Activated CD4-positive, alpha-beta T cell treated with anti-CD3 and anti-CD28 coated beads for 36 hours (primary cell): ENCODE results near the gene ATOH8. TPM values are rescaled to one million over a fixed set of nuclear protein-coding genes. Genes with fewer than 3 reads are reported as not detected.
"Not testable (repeated sequence)": the region's sequence is repeated elsewhere in the genome, so short reads cannot be mapped to it uniquely, and the experiment has no call there.

Experiments
- ATAC-seq: fragments of 200-7000 bp; cut with Tn5 transposase; one replicate; pipeline ENCODE4 v1.10.0; 2021; ENCODE audit warnings: mild to moderate bottlenecking, moderate library complexity
- CTCF ChIA-PET: fragments of 350-600 bp; sonication (Branson Sonifier 250); formaldehyde crosslinking; loops from one replicate; lab custom pipeline; 2021; ENCODE audit warnings: antibody characterized with exemption; lab: Charles Lee
- POLR2A ChIA-PET: fragments of 350-600 bp; sonication (Branson Sonifier 250); formaldehyde crosslinking; loops from one replicate; lab custom pipeline; 2021; ENCODE audit warnings: antibody characterized with exemption, inconsistent platforms; lab: Charles Lee
- DNase-seq: peaks from one replicate; pipeline ENCODE4 v3.0.0-alpha.2; 2020
- H3K27ac Mint-ChIP-seq: one replicate; pipeline ENCODE4 v1.8.0; 2021; ENCODE audit warnings: mixed read lengths
- H3K27me3 Mint-ChIP-seq: one replicate; pipeline ENCODE4 v1.8.0; 2021; ENCODE audit warnings: mixed read lengths
- H3K36me3 Mint-ChIP-seq: one replicate; pipeline ENCODE4 v1.8.0; 2021; ENCODE audit warnings: low read depth, mixed read lengths
- H3K4me1 Mint-ChIP-seq: one replicate; pipeline ENCODE4 v1.8.0; 2021; ENCODE audit warnings: mixed read lengths
- H3K4me3 Mint-ChIP-seq: one replicate; pipeline ENCODE4 v1.8.0; 2021; ENCODE audit warnings: mild to moderate bottlenecking, moderate library complexity, mixed read lengths
- H3K9me3 Mint-ChIP-seq: one replicate; pipeline ENCODE4 v1.8.0; 2021; ENCODE audit warnings: low read depth, mixed read lengths
- intact Hi-C, 2 experiments: fragments of 100-400 bp; cut with DNase I in 1 of 2; cut with micrococcal nuclease in 1 of 2; formaldehyde crosslinking; loops; one replicate each; pipeline versions ENCODE4 v1.14.2 to v1.15.1; 2022 to 2024; cut with DNase I, micrococcal nuclease
- total RNA-seq, 2 experiments: library from RNA; stranded (reverse); gene quantifications; one replicate each; pipeline ENCODE4 v1.2.3, GENCODE V29; 2021

The ATOH8 gene
- total RNA-seq, 2 experiments from 2014 or later, result not detected

DNA sequence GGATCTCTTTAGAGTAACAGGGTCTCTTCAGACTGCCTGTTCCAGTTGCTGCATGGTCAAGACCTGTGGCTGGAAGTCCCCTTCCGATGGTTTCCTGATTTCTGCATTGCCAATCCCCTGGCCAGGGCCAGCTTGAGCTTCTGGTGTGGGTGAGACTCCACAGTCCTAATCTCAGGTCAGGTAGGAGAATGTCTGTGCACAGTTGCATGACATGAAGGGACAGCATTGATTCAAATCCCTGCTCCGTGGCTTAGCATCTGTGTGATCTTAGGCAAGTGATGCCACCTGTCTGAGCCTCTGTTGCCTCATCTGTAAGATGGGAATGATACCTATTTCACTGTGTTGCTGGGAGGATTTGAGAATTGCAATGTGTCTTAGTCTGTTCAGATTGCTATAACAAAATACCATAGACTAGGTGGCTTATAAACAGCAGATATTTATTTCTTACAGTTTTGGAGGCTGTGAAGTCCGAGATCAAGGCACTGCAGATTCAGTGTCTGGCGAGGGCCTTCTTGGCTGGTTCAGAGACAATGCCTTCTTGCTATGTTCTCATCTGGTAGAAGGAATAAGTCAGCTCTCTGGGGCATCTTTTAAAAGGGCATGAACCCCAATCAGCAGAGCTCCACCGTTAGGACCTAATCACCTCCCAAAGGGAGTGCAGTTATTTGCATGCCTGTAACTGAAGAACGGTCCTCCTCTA is 66.2 kb downstream of the ATOH8 start:
- Mint-ChIP-seq H3K36me3 (no peaks in the 10 kb centered on the region), H3K4me3 (no peak overlapping the region), H3K27me3 (no peaks in the 10 kb centered on the region), H3K9me3 (no peaks in the 10 kb centered on the region), H3K27ac (no peak overlapping the region), H3K4me1 (no peaks in the 10 kb centered on the region)
- ChIA-PET POLR2A (interaction anchor here (0.6 kb wide), 1 partner anchor 86 kb away, joined by 3 read pairs; no protein-coding TSS in a partner anchor), CTCF (interaction anchor here (0.6 to 1.8 kb wide), 4 partner anchors 91 to 573 kb away, joined by 3 to 6 read pairs (median 3); no protein-coding TSS in a partner anchor)
- no peak for ATAC-seq
- intact Hi-C loops, result no loop called here
- DNase-seq, result no peak

DNA sequence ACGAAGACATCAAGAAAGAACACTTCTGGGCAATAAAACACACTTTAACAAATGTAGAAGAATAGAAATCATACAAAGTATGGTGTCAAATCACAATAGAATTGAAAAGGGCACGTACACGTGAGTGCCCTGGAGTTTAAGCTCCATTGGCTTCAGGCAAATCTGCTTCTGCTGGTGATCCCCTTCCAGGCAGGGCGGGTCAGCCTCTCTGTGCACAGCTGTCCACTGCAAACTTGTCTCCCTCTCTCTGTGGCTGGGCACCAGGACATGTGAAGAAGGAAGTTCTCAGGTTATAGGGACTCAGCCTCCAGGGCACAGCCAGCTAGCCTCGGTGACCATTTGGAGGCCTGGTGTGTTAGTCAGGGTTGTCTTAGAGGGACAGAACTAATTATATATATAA is 69.0 kb downstream of the ATOH8 start:
- no peaks in the 10 kb centered on the region for H3K36me3 Mint-ChIP-seq
- intact Hi-C loops, result no loop called here
- POLR2A ChIA-PET, result no interaction called here
- H3K27me3 Mint-ChIP-seq, result no peaks in the 10 kb centered on the region
- no peak for ATAC-seq
- CTCF ChIA-PET, result interaction anchor here (0.7 to 7.2 kb wide), 4 partner anchors 9 to 73 kb away, joined by 3 to 71 read pairs (median 6); partner anchors contain the start of gene ST3GAL5
- H3K4me1 Mint-ChIP-seq, result peaks cover 5% of the 10 kb centered on the region
- no peaks in the 10 kb centered on the region for H3K9me3 Mint-ChIP-seq
- no peak overlapping the region for H3K4me3 Mint-ChIP-seq
- H3K27ac Mint-ChIP-seq, result no peak overlapping the region
- no peak for DNase-seq

DNA sequence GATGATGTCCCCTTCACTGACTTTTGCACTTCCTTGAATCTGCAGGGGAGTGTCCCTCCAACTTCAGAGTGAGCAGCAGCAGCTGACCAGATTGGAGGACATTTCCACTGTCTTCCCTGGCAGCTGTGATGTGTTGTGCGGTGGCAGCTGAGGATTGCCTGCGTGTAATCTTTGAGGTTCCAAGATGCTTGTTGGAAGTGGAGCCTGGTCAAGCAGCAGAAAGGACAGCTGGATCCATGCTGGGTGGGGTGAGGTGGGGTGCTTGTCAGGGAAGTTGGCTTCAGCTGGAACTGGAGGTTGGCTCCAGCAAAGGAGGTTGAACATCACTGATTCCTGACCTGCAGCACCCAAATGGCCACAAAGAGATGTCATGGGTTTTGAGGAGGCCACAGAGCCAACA is 70.2 kb downstream of the ATOH8 start:
- H3K27me3 Mint-ChIP-seq, result no peaks in the 10 kb centered on the region
- no peaks in the 10 kb centered on the region for H3K36me3 Mint-ChIP-seq
- H3K4me3 Mint-ChIP-seq, result no peak overlapping the region
- ChIA-PET POLR2A (no interaction called here), CTCF (interaction anchor here (0.6 to 7.2 kb wide), 9 partner anchors 10 to 256 kb away, joined by 3 to 71 read pairs (median 3); partner anchors contain the start of gene ST3GAL5)
- H3K27ac Mint-ChIP-seq, result no peak overlapping the region
- no peaks in the 10 kb centered on the region for H3K9me3 Mint-ChIP-seq
- DNase-seq (no peak), ATAC-seq (no peak)
- H3K4me1 Mint-ChIP-seq, result peaks cover 9% of the 10 kb centered on the region
- intact Hi-C loops, result no loop called here

DNA sequence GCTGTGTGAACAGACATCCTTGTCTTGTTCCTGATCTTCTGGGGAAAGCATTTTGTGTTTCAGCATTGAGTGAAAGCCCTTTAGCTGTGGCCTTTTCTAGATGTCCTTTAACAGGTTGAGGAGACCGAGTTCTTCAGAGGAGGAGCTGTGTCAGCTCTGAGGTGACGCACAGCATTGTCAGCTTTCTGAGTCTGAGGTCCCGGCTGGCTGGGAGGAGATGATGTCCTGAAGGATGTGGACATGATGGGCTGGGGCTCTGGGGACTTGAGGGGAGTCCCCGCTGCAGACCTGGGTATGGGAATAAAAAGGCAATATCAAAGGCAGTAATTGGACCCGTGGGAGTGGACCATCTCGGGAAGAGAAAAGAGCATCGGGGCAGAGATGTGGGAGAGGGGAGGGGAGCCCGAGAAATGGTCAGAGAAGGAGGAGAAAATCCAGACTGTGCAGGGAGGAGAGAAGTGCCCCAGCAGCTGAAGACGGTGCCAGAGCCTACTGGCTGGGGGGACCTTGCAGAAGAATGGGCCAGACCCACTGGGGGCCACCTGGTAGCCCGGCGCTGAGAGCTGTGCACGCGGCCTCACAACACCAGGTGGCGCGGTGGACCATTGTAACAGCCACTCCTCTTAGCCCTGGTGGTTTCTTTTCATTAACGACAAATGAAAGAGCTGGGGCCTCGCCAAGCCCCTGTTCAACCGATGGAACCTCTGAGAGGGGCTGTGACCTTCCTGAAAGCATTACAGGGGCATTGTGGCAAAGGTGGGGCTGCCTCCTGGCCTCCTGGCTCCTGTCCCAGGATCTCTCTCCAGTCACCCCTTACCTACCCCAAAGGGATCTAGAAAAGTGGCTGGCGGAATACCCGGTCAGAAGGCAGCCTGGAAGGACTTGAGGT is 73.4 kb downstream of the ATOH8 start:
- no peaks in the 10 kb centered on the region for H3K36me3 Mint-ChIP-seq
- H3K4me1 Mint-ChIP-seq, result peaks cover 15% of the 10 kb centered on the region
- H3K27me3 Mint-ChIP-seq, result no peaks in the 10 kb centered on the region
- intact Hi-C loops, result loop anchor here (1.0 kb wide), 5 partner anchors 62 to 279 kb away; partner anchors contain the start of gene PTCD3 (in 1 of the 2)
- POLR2A ChIA-PET, result interaction anchor here (0.7 to 1.4 kb wide), 3 partner anchors 13 to 279 kb away, joined by 3 to 5 read pairs (median 4); partner anchors contain the start of genes POLR1A and PTCD3
- H3K27ac Mint-ChIP-seq, result peak overlapping the region; percentile 10
- peak; percentile 90 for DNase-seq
- H3K4me3 Mint-ChIP-seq, result no peak overlapping the region
- H3K9me3 Mint-ChIP-seq, result no peaks in the 10 kb centered on the region
- ATAC-seq, result peak; percentile 93
- CTCF ChIA-PET, result interaction anchor here (0.6 to 7.2 kb wide), 48 partner anchors 8 to 946 kb away, joined by 3 to 73 read pairs (median 4); partner anchors contain the start of genes POLR1A, PTCD3 and ST3GAL5

DNA sequence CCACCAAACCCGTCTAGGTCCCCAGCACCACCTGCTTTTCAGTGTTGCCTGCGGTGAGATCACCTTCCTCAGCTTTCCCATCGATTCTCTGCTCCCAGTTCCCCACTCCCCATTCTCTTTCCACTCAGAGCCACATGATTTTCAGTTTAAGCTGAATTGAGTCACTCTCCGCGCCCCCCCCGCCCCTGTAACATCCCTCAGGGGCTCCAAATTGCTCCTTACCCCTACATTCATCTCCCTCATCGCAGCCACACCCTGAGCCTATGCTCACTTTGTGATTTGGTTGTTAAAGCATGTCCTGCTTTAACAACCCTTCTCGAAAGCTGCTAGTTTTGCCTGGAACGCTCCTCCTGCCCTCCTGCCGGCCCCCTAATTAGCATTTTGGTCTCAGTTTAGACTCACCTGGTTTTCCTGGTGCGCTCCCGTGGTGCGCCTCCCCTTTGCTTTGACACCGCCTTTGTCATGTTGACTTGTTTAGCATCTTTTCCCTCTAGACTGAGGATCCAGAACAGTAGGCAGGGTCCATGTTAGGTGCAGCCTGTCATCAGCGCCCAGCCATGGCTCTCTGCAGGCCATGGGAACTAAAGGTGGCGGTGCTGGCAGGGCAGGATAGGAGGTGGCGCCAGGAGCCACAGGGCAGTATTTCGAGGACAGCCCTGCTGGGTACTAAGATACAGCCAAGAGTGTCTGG is 74.2 kb downstream of the ATOH8 start:
- ATAC-seq, result no peak
- Mint-ChIP-seq H3K4me1 (peaks cover 15% of the 10 kb centered on the region), H3K36me3 (no peaks in the 10 kb centered on the region), H3K27ac (peak overlapping the region; percentile 10), H3K4me3 (no peak overlapping the region), H3K9me3 (no peaks in the 10 kb centered on the region), H3K27me3 (no peaks in the 10 kb centered on the region)
- no peak for DNase-seq
- ChIA-PET POLR2A (interaction anchor here (0.7 to 1.4 kb wide), 3 partner anchors 12 to 278 kb away, joined by 3 to 5 read pairs (median 4); partner anchors contain the start of genes POLR1A and PTCD3), CTCF (interaction anchor here (0.6 to 7.2 kb wide), 45 partner anchors 8 to 946 kb away, joined by 3 to 73 read pairs (median 4); partner anchors contain the start of genes POLR1A, PTCD3 and ST3GAL5)
- intact Hi-C loops, result loop anchor here (1.0 kb wide), 5 partner anchors 61 to 278 kb away; partner anchors contain the start of gene PTCD3 (in 1 of the 2)

DNA sequence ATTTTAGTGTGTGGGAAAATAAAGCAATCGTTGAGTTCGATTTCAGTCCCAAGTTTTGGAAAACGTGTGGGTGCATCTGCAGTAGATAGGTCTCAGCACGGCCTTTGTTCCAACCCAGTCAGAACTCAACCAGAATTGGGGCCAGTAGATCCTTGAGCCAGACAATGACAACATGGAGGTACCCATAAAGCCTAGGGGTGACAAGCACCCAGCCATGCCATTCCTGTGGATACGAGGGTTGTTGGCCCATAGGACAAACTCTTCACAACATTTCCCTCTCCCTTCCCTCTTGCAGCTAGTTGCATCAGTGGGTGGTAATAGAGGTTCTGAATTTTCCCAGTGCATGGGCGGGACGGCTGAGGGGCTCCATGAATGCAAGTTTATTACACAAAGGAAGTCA is 74.9 kb downstream of the ATOH8 start:
- Mint-ChIP-seq H3K36me3 (no peaks in the 10 kb centered on the region), H3K27me3 (no peaks in the 10 kb centered on the region), H3K4me3 (no peak overlapping the region), H3K4me1 (peaks cover 15% of the 10 kb centered on the region), H3K27ac (no peak overlapping the region), H3K9me3 (no peaks in the 10 kb centered on the region)
- ChIA-PET POLR2A (no interaction called here), CTCF (interaction anchor here (0.6 to 7.2 kb wide), 12 partner anchors 15 to 277 kb away, joined by 3 to 71 read pairs (median 3); partner anchors contain the start of genes POLR1A and ST3GAL5)
- no peak for DNase-seq
- no peak for ATAC-seq
- intact Hi-C loops, result no loop called here

DNA sequence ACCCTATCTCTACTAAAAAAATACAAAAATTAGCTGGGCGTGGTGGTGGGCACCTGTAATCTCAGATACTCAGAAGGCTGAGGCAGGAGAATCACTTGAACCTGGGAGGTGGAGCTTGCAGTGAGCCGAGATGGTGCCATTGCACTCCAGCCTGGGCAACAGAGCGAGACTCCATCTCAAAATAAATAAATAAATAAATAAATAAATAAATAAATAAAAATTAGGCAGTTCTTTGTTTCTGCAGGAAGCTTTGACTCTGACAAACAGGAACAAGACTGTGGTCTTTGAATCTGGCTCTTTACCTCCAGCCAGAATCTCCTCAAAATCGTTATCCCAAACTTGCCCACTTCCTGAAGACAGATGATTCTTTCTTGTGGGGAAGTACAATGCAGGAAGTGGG is 75.6 kb downstream of the ATOH8 start:
- POLR2A ChIA-PET, H3K27ac Mint-ChIP-seq, H3K27me3 Mint-ChIP-seq, intact Hi-C loops, H3K4me3 Mint-ChIP-seq, DNase-seq, ATAC-seq, H3K9me3 Mint-ChIP-seq, H3K36me3 Mint-ChIP-seq: not testable (repeated sequence)
- CTCF ChIA-PET, result interaction anchor here (0.6 to 7.2 kb wide), 14 partner anchors 15 to 276 kb away, joined by 3 to 71 read pairs (median 3); partner anchors contain the start of genes POLR1A and ST3GAL5
- peaks cover 15% of the 10 kb centered on the region for H3K4me1 Mint-ChIP-seq

DNA sequence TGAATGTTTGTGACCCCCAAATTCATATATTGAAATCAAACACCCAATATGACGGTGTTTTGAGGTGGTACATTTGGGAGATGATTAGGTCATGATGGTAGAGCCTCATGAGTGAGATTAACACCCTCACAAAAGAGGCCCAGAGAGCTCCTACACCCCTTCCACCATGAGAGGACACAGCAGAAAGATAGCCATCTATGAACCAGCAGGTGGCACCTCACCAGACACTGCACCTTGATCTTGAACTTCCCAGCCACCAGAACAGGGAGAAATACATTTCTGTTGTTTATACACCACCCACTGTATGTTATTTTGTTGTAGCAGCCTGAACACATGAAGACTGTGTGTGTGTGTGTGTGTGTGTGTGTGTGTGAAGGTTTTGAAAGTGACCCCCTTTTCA is 76.9 kb downstream of the ATOH8 start:
- no peak overlapping the region for H3K4me3 Mint-ChIP-seq
- ATAC-seq, result peak; percentile 39
- intact Hi-C loops, result loop anchor here in 1 of 2 experiments (1.0 to 5.0 kb wide), 2 partner anchors 37 to 59 kb away; no protein-coding TSS in a partner anchor
- ChIA-PET CTCF (interaction anchor here (0.6 to 2.0 kb wide), 15 partner anchors 9 to 386 kb away, joined by 3 to 9 read pairs (median 4); partner anchors contain the start of gene ST3GAL5), POLR2A (no interaction called here)
- no peaks in the 10 kb centered on the region for H3K36me3 Mint-ChIP-seq
- DNase-seq, result no peak
- no peak overlapping the region for H3K27ac Mint-ChIP-seq
- peaks cover 15% of the 10 kb centered on the region for H3K4me1 Mint-ChIP-seq
- no peaks in the 10 kb centered on the region for H3K27me3 Mint-ChIP-seq
- H3K9me3 Mint-ChIP-seq, result peaks cover 2% of the 10 kb centered on the region

DNA sequence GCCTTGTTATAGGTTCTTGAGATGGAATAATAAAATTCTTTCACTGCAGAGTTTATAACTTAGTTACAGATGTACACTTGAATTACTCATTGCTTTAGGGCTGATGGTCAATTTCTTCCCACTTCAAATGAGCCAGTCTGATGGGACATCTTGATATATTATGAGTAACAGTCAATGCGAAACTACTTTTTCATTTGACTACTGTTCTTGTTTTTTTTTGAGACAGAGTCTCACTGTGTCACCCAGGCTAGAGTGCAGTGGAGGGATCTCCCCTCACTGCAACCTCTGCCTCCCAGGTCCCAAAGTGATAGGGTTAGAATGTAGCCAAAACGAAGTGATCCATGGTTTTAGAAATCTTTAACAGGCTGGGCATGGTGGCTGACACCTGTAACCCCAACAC is 77.9 kb downstream of the ATOH8 start:
- no peaks in the 10 kb centered on the region for H3K27me3 Mint-ChIP-seq
- intact Hi-C loops, result loop anchor here in 1 of 2 experiments (5.0 kb wide), 1 partner anchor 36 kb away; no protein-coding TSS in a partner anchor
- no peak overlapping the region for H3K4me3 Mint-ChIP-seq
- DNase-seq (no peak), ATAC-seq (peak; percentile 49)
- H3K27ac Mint-ChIP-seq, result no peak overlapping the region
- ChIA-PET POLR2A (no interaction called here), CTCF (interaction anchor here (0.7 to 2.0 kb wide), 12 partner anchors 9 to 277 kb away, joined by 3 to 9 read pairs (median 4); partner anchors contain the start of gene ST3GAL5)
- peaks cover 2% of the 10 kb centered on the region for H3K9me3 Mint-ChIP-seq
- no peaks in the 10 kb centered on the region for H3K36me3 Mint-ChIP-seq
- peaks cover 15% of the 10 kb centered on the region for H3K4me1 Mint-ChIP-seq

DNA sequence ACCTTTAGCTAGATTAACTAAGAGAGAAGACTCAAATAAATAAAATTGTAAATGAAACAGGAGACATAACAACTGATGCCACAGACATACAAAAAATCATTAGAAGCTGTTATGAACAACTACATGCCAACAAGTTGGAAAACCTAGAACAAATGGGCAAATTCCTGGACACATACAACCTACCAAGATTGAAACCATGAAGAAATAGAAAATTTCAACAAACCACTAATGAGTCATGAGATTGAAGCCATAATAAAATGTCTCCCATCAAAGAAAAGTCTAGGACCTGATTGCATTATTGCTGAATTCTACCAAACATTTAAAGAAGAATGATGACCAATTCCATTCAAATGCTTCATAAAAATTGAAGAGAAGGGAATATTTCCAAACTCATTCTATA is 80.7 kb downstream of the ATOH8 start:
- CTCF ChIA-PET, result interaction anchor here (1.1 to 2.0 kb wide), 3 partner anchors 11 to 243 kb away, joined by 3 to 4 read pairs (median 3); no protein-coding TSS in a partner anchor
- intact Hi-C loops, result loop anchor here in 1 of 2 experiments (5.0 kb wide), 1 partner anchor 33 kb away; no protein-coding TSS in a partner anchor
- H3K9me3 Mint-ChIP-seq, result peaks cover 2% of the 10 kb centered on the region

More for the DNA sequence above, 80.7 kb downstream of the ATOH8 start:
- Mint-ChIP-seq H3K27ac (no peak overlapping the region), H3K36me3 (peaks cover 2% of the 10 kb centered on the region), H3K4me1 (peaks cover 6% of the 10 kb centered on the region), H3K4me3 (no peak overlapping the region), H3K27me3 (no peaks in the 10 kb centered on the region)
- POLR2A ChIA-PET, result no interaction called here
- no peak for ATAC-seq
- DNase-seq, result no peak
